HG03108 (cell line): Measurements from ENCODE around the gene BRPF3.

Experiments used
- ATAC-seq: cut with Tn5 transposase; IDR thresholded peaks from one replicate; pipeline ENCODE4 v1.9.1; 2021; ENCODE audit warnings: moderate library complexity; ENCODE audit not compliant: unreplicated experiment

Gene BRPF3

GRCh38 chr6:36227379-36228228, 31.1 kb downstream of the BRPF3 start:
- no peak for ATAC-seq

- ATAC-seq = no peak
Observed at GRCh38 chr6:36229223-36229622, 32.7 kb downstream of the BRPF3 start.

GRCh38 chr6:36230371-36230770, 33.8 kb downstream of the BRPF3 start:
- ATAC-seq = no peak

GRCh38 chr6:36232172-36232571, 35.6 kb downstream of the BRPF3 start:
- no peak for ATAC-seq

- ATAC-seq = no peak
Observed at GRCh38 chr6:36235309-36235708, 38.8 kb downstream of the BRPF3 start.

- ATAC-seq = no peak
Observed at GRCh38 chr6:36235862-36236261, 39.3 kb downstream of the BRPF3 start.

GRCh38 chr6:36239774-36240173, 43.2 kb downstream of the BRPF3 start:
- ATAC-seq = no peak

- peak; percentile 61 for ATAC-seq
Observed at GRCh38 chr6:36241728-36242127, 45.2 kb downstream of the BRPF3 start.

GRCh38 chr6:36242161-36242560, 45.6 kb downstream of the BRPF3 start:
- ATAC-seq = no peak

GRCh38 chr6:36242626-36243025, 46.1 kb downstream of the BRPF3 start:
- no peak for ATAC-seq

- no peak for ATAC-seq
Observed at GRCh38 chr6:36243562-36244212, 47.1 kb downstream of the BRPF3 start.

- no peak for ATAC-seq
Observed at GRCh38 chr6:36244641-36245280, 48.2 kb downstream of the BRPF3 start.

GRCh38 chr6:36245572-36246061, 49.1 kb downstream of the BRPF3 start:
- ATAC-seq = no peak

GRCh38 chr6:36246506-36247268, 50.1 kb downstream of the BRPF3 start:
- ATAC-seq = no peak

GRCh38 chr6:36247693-36248092, 51.1 kb downstream of the BRPF3 start:
- no peak for ATAC-seq

- no peak for ATAC-seq
Observed at GRCh38 chr6:36248980-36249379, 52.4 kb downstream of the BRPF3 start.

- no peak for ATAC-seq
Observed at GRCh38 chr6:36249536-36249935, 53.0 kb downstream of the BRPF3 start.

GRCh38 chr6:36252005-36252404, 55.5 kb downstream of the BRPF3 start:
- ATAC-seq = no peak

- no peak for ATAC-seq
Observed at GRCh38 chr6:36263390-36264000, 67.0 kb downstream of the BRPF3 start.

- no peak for ATAC-seq
Observed at GRCh38 chr6:36265744-36266143, 69.2 kb downstream of the BRPF3 start.
